COLO829 (cell line): ENCODE data around the gene ILK.

Experiments used
- DNase-seq: peaks from one replicate; pipeline ENCODE4 v3.0.0; 2012; ENCODE audit warnings: low spot score

The ILK gene

GRCh38 chr11:6636480-6636879, 32.9 kb downstream of the ILK start:
- DNase-seq, result no peak

DNA sequence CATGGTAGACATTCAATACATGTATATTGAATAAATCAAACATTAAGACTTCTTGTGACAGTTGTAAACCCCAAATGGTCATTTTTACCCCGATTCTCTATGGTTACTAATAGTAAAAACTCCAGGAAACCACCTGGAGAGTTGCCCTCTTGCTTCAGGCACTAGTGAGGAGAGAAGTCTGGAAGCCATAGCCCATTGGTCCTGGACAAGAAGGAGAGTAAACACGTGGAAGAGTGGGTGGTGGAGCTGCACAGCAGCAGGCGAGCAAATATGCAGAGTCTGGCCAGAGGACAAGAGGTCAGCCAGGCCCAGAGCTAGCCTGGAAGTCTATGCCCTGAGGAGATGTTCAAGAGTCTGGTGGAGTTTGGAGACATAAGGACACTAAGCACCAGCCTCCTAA, 34.3 kb downstream of the ILK start:
- peak; percentile 21 for DNase-seq

DNA sequence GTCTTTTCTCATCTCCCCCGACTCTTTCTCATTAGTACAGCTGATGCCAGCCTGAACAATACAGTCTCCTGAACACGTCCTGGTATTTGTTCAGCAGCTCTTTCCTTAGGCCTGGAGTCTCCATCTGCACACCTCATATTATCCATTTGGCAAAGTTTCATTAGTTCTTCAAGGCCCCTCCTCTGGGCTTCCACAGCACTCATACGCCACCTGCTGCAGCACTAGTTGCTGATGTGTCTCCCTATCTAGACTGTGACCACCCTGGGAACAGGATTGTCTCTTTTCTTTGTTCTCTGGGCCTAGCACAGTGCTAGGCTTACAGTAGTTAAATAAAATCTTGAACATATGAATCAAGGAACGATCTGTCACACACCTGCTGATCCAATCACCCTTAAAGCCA, 34.9 kb downstream of the ILK start:
- DNase-seq, result no peak

DNA sequence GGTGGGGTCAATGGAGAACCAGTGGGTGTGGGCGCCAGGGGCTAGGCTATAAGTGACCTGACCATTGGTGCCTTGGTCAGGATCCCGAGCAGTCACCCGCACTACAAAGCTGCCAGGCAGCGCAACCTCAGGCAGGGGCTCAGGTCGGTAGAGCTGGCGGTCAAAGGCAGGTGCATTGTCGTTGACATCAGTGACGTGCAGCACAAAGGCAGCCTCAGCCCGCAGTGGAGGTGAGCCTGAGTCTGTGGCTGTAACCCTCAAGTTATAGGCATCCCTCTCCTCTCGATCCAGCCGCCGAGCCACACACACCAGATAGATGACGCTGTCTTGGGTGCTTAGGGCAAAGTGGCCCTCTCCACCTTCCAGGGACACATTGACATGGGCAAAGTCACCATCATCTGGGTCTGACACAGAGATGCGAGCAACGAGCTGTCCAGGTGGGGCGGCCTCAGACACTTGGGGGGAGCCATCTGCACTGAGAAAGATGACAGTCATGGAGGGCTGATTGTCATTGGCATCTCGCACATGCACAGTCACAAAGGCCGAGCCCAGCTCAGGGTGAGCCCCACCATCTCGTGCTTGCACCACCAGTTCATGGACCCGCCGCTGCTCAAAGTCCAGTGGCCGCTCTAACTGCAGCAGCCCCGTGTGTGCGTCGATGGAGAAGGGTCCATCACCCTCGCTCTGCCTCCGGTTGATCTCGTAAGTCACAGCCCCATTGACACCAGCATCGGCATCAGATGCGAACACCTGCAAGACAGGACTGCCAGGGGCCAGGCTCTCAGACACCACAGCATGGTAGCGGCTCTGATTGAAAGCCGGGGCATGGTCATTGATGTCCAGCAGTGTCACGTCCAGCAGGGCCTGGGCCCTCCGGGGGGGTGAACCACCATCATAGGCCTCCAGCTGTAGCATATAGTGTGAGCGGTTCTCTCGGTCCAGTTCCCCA, 36.7 kb downstream of the ILK start:
- no peak for DNase-seq

- DNase-seq, result no peak
Observed at GRCh38 chr11:6640985-6641701, 37.6 kb downstream of the ILK start.

- no peak for DNase-seq
Observed at GRCh38 chr11:6642957-6643356, 39.4 kb downstream of the ILK start.

DNA sequence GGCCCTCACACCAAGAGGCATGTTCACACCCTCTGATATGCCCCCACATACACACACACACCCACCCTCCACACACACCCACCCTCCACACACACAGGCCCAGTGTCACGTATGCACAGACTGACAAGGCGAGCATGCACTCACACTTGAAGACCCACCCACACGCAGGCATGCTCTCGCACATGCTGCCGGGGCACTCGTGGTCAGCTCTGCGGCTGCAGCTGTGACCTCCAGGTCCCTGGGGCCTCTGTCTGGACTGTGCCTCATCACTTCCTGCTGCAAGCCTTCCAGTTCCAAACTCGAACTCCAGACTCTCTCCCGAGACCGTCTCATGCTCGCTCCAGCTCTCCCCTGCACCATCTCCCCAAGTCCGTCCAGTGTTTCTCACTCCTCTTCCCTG, 42.5 kb downstream of the ILK start:
- DNase-seq, result no peak

- no peak for DNase-seq
Observed at GRCh38 chr11:6646576-6646917, 43.0 kb downstream of the ILK start.

- no peak for DNase-seq
Observed at GRCh38 chr11:6646918-6647679, 43.5 kb downstream of the ILK start.

DNA sequence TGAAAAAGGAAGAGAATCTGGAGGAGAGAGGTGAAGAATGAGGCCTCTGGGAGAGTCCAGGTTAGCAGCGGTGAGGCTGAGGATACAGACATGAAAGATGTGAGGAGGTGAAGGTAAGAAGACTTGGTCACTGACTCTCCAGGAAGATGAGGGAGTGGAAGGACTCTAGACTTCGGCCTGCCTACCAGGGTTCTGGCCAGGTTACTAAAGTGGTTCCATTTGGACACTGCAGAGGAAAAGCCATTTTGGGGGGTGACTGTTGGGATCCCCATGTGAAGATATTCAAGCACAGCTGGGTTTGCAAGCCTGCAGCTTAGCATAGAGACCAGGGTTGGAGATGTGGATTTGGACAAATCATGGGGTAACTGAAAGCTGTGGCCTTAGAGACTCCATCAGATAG, 44.3 kb downstream of the ILK start:
- no peak for DNase-seq

GRCh38 chr11:6648501-6648900, 44.9 kb downstream of the ILK start:
- no peak for DNase-seq

GRCh38 chr11:6650104-6650503, 46.5 kb downstream of the ILK start:
- DNase-seq, result no peak

GRCh38 chr11:6650980-6651379, 47.4 kb downstream of the ILK start:
- DNase-seq, result no peak

DNA sequence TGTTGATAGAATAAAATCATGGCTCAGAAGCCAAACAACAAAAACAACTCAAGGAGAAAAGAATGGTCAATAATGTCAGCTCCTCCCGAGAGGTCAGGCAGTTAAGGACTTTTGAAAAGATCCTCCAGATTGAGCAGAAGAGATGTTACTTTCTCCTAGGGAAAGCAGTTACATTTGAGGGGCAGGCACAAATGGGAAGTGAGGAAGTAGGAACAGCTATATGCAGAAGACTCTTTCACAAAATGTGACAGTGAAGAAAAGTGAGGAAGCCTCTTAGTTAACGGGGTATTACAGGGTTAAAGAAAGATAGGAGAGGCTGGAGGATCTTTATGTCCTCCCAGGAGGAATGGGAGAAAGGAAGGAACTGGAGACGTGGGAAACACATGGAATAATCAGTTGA, 48.6 kb downstream of the ILK start:
- no peak for DNase-seq

GRCh38 chr11:6653097-6653496, 49.5 kb downstream of the ILK start:
- no peak for DNase-seq

GRCh38 chr11:6653656-6654055, 50.1 kb downstream of the ILK start:
- DNase-seq, result no peak

- DNase-seq, result no peak
Observed at GRCh38 chr11:6654281-6655019, 50.9 kb downstream of the ILK start.

GRCh38 chr11:6655020-6655789, 51.6 kb downstream of the ILK start:
- DNase-seq, result no peak

GRCh38 chr11:6655790-6656583, 52.4 kb downstream of the ILK start, which contains the start of gene DCHS1:
Gene DCHS1, minus strand, starts transcription at chr11:6655809. Its CDS starts 14,196 bp downstream, at chr11:6641613.
- DNase-seq, result no peak

DNA sequence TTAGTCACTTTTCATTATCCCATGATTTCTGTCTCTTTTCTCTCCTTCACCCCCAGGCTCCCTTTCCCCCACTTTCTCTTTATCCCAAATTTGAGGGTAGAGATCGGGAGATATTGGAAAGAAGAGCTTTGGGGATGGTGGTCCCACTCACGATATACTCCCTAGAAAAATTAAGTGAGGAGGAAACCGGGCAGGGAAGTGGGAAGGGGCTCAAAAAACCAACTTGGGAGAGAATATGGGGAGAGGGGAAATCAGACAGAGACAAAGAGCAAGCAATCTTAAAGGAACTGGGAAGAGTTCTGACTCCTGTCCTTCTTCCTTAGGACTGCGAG, 53.0 kb downstream of the ILK start:
- DNase-seq, result no peak
